T-helper 1 cell treated with Interleukin-12 subunit alpha and Interleukin-12 subunit beta and Interleukin-4 antibody, amounts not matched to agents 30 μg/mL and 1 μg/mL, for 36 hours (primary cell): ENCODE data around the gene ANO4.

ENCODE experiments used
- H3K27ac Mint-ChIP-seq: one replicate; pipeline ENCODE4 v1.8.0; 2021; ENCODE audit warnings: mild to moderate bottlenecking, mixed read lengths
- H3K27me3 Mint-ChIP-seq: one replicate; pipeline ENCODE4 v1.8.0; 2021; ENCODE audit warnings: low read depth, mixed read lengths
- H3K36me3 Mint-ChIP-seq: one replicate; pipeline ENCODE4 v1.8.0; 2021; ENCODE audit warnings: low read depth, mixed read lengths
- H3K4me1 Mint-ChIP-seq: one replicate; pipeline ENCODE4 v1.8.0; 2021; ENCODE audit warnings: low read depth, mixed read lengths
- H3K4me3 Mint-ChIP-seq: one replicate; pipeline ENCODE4 v1.8.0; 2021; ENCODE audit warnings: mild to moderate bottlenecking, moderate library complexity, mixed read lengths
- H3K9me3 Mint-ChIP-seq: one replicate; pipeline ENCODE4 v1.8.0; 2021; ENCODE audit warnings: mixed read lengths

ANO4 gene

DNA sequence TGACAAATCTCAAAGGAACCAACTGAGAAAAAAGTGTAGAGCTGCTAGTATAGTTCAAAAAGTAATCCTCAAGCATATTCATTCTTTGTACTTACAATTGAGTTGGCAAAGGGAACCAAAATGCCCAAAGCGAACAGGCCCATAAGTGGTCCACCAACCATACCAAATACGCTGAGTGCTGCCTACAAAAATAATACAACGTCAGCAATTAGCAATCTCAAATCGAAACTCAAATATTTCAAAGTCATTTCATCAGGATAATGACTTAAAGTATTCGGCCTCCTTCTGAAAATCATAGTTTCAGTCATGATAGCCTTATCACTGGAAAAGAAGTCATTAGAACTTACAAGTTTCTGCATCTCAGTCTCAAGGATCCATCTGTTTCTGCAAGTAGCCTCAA lies 373.4 kb downstream of the ANO4 start:
- H3K27me3 Mint-ChIP-seq, result no peaks in the 10 kb centered on the region
- H3K4me1 Mint-ChIP-seq, result no peaks in the 10 kb centered on the region
- H3K27ac Mint-ChIP-seq, result no peak overlapping the region
- H3K9me3 Mint-ChIP-seq, result no peaks in the 10 kb centered on the region
- H3K36me3 Mint-ChIP-seq, result no peaks in the 10 kb centered on the region
- H3K4me3 Mint-ChIP-seq, result no peak overlapping the region

DNA sequence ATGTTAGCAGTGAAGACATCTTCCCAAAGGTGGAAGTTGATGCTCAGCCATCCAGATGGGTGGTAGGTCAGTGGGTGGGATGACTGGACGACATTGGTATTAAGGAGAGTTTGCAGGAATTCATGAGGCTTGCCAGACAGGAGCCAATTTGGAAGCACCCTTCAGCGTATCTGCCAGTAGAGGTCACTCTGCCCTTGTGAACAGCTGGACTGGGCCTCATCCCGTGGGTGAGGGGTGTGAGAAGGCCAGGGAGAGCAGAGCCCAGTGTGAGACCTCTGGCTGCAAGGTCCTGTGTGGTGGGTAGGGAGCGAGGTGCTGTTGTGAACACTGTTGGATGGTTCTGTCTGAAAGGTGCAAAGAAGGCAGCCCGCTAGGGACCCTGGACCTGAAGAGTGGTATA lies 377.7 kb downstream of the ANO4 start:
- no peaks in the 10 kb centered on the region for H3K36me3 Mint-ChIP-seq
- no peaks in the 10 kb centered on the region for H3K9me3 Mint-ChIP-seq
- H3K27me3 Mint-ChIP-seq, result no peaks in the 10 kb centered on the region
- no peak overlapping the region for H3K27ac Mint-ChIP-seq
- H3K4me1 Mint-ChIP-seq, result no peaks in the 10 kb centered on the region
- H3K4me3 Mint-ChIP-seq, result no peak overlapping the region

GRCh38 chr12:101173197-101173749 lies 378.7 kb downstream of the ANO4 start:
- Mint-ChIP-seq H3K9me3 (no peaks in the 10 kb centered on the region), H3K4me3 (no peak overlapping the region), H3K4me1 (no peaks in the 10 kb centered on the region), H3K27ac (no peak overlapping the region), H3K27me3 (no peaks in the 10 kb centered on the region), H3K36me3 (no peaks in the 10 kb centered on the region)

GRCh38 chr12:101174541-101174940 lies 380.0 kb downstream of the ANO4 start:
- H3K27me3 Mint-ChIP-seq, result no peaks in the 10 kb centered on the region
- H3K4me1 Mint-ChIP-seq, result no peaks in the 10 kb centered on the region
- H3K9me3 Mint-ChIP-seq, result no peaks in the 10 kb centered on the region
- H3K4me3 Mint-ChIP-seq, result no peak overlapping the region
- H3K27ac Mint-ChIP-seq, result no peak overlapping the region
- H3K36me3 Mint-ChIP-seq, result no peaks in the 10 kb centered on the region
